ENCODE results near the gene LRRC31. TPM values are rescaled to one million over a fixed set of nuclear protein-coding genes. Genes with fewer than 3 reads are reported as not detected.

LRRC31 gene
- total and polyA plus RNA-seq, 4 donors: 0.53 to 5.3 (median 1.7) TPM

GRCh38 chr3:169894110-169894509 lies 24.4 kb upstream of the LRRC31 start:
- H3K27ac ChIP-seq (ENCODE audit: low read depth in 1 of 2, low read length in 2 of 2): no peak overlapping the region
- no peak overlapping the region for H3K4me3 ChIP-seq (ENCODE audit: low read depth in 1 of 3, low read length in 3 of 3)
- 73% methylated on average over 7 of the region's 7 CpGs for WGBS
- H3K9ac ChIP-seq (ENCODE audit: low read depth in 1 of 2, low read length in 2 of 2): no peak overlapping the region
- H3K27me3 ChIP-seq (ENCODE audit: control insufficient read depth in 4 of 4, insufficient read depth in 4 of 4, low read length in 3 of 4): no peaks in the 10 kb centered on the region
- H3K36me3 ChIP-seq (ENCODE audit: control insufficient read depth in 4 of 4, insufficient read depth in 3 of 4, low read depth in 1 of 4, low read length in 3 of 4): no peaks in the 10 kb centered on the region
- no peaks in the 10 kb centered on the region for H3K9me3 ChIP-seq (ENCODE audit: control insufficient read depth in 4 of 4, low read length in 3 of 4)
- TF ChIP-seq REST (IDR thresholded peaks at IDR 0.05) (no peak), TAF1 (conservative IDR thresholded peaks at IDR 0.05) (no peak), JUND (IDR thresholded peaks at IDR 0.05) (no peak), FOXA2 (IDR thresholded peaks at IDR 0.05) (no peak), NR2F2 (IDR thresholded peaks at IDR 0.05) (no peak), HNF4A (conservative IDR thresholded peaks at IDR 0.05) (no peak), EGR1 (IDR thresholded peaks at IDR 0.05; ENCODE audit: low read depth in 2 of 2) (no peak), RXRA (IDR thresholded peaks at IDR 0.05) (no peak), FOXA1 (IDR thresholded peaks at IDR 0.05) (no peak), ATF3 (IDR thresholded peaks at IDR 0.05) (no peak), RAD21 (IDR thresholded peaks at IDR 0.05) (no peak)
- no peaks in the 10 kb centered on the region for H3K4me1 ChIP-seq (ENCODE audit: control insufficient read depth in 4 of 4, insufficient read depth in 4 of 4, low read length in 3 of 4)
- DNase-seq (ENCODE audit: low spot score): no peak

GRCh38 chr3:169891886-169892285 lies 22.2 kb upstream of the LRRC31 start:
- no peak for DNase-seq (ENCODE audit: low spot score)
- H3K36me3 ChIP-seq (ENCODE audit: control insufficient read depth in 4 of 4, insufficient read depth in 3 of 4, low read depth in 1 of 4, low read length in 3 of 4): no peaks in the 10 kb centered on the region

GRCh38 chr3:169886671-169887070 lies 16.9 kb upstream of the LRRC31 start:
- Histone ChIP-seq H3K9me3 (ENCODE audit: control insufficient read depth in 4 of 4, low read length in 3 of 4) (no peaks in the 10 kb centered on the region), H3K4me3 (ENCODE audit: low read depth in 1 of 3, low read length in 3 of 3) (no peak overlapping the region), H3K9ac (ENCODE audit: low read depth in 1 of 2, low read length in 2 of 2) (no peak overlapping the region), H3K36me3 (ENCODE audit: control insufficient read depth in 4 of 4, insufficient read depth in 3 of 4, low read depth in 1 of 4, low read length in 3 of 4) (no peaks in the 10 kb centered on the region), H3K27ac (ENCODE audit: low read depth in 1 of 2, low read length in 2 of 2) (no peak overlapping the region), H3K27me3 (ENCODE audit: control insufficient read depth in 4 of 4, insufficient read depth in 4 of 4, low read length in 3 of 4) (no peaks in the 10 kb centered on the region), H3K4me1 (ENCODE audit: control insufficient read depth in 4 of 4, insufficient read depth in 4 of 4, low read length in 3 of 4) (peaks cover 0 to 5% (median 2%) of the 10 kb centered on the region in 4 donors)
- WGBS: 16% methylated on average over 5 of the region's 5 CpGs
- DNase-seq (ENCODE audit: low spot score): no peak
- TF ChIP-seq MAX (IDR thresholded peaks at IDR 0.05) (no peak), TAF1 (conservative IDR thresholded peaks at IDR 0.05) (no peak), YY1 (IDR thresholded peaks at IDR 0.05) (peak; percentile 43), HNF4G (IDR thresholded peaks at IDR 0.05) (no peak), FOXA2 (IDR thresholded peaks at IDR 0.05) (peak; percentile 22), REST (IDR thresholded peaks at IDR 0.05) (no peak), RXRA (IDR thresholded peaks at IDR 0.05) (peak; percentile 45 to 52), JUND (IDR thresholded peaks at IDR 0.05) (peak in 1 of 2 donors; percentile 33), CTCF (IDR thresholded peaks at IDR 0.05; ENCODE audit: low read depth, low read length, missing input control) (no peak), ATF3 (IDR thresholded peaks at IDR 0.05) (no peak), RAD21 (IDR thresholded peaks at IDR 0.05) (peak; percentile 22 to 55), SP1 (IDR thresholded peaks at IDR 0.05) (peak; percentile 18), HNF4A (conservative IDR thresholded peaks at IDR 0.05) (peak; percentile 65 to 67)

More at GRCh38 chr3:169891886-169892285, 22.2 kb upstream of the LRRC31 start:
- no peak overlapping the region for H3K4me3 ChIP-seq (ENCODE audit: low read depth in 1 of 3, low read length in 3 of 3)
- H3K9ac ChIP-seq (ENCODE audit: low read depth in 1 of 2, low read length in 2 of 2): no peak overlapping the region
- WGBS: 87% methylated on average over 7 of the region's 7 CpGs
- H3K4me1 ChIP-seq (ENCODE audit: control insufficient read depth in 4 of 4, insufficient read depth in 4 of 4, low read length in 3 of 4): no peaks in the 10 kb centered on the region
- no peaks in the 10 kb centered on the region for H3K9me3 ChIP-seq (ENCODE audit: control insufficient read depth in 4 of 4, low read length in 3 of 4)
- TF ChIP-seq SP1 (IDR thresholded peaks at IDR 0.05): no peak
- TF ChIP-seq JUND (IDR thresholded peaks at IDR 0.05): no peak
- TF ChIP-seq YY1 (IDR thresholded peaks at IDR 0.05): no peak
- H3K27me3 ChIP-seq (ENCODE audit: control insufficient read depth in 4 of 4, insufficient read depth in 4 of 4, low read length in 3 of 4): no peaks in the 10 kb centered on the region
- no peak overlapping the region for H3K27ac ChIP-seq (ENCODE audit: low read depth in 1 of 2, low read length in 2 of 2)
